K562 treated with DMSO at 1 percent for 24 hours (cell line): Measurements from ENCODE around the gene EIF5. TPM values are rescaled to one million over a fixed set of nuclear protein-coding genes. Genes with fewer than 3 reads are reported as not detected.

Source experiments
- total RNA-seq: library from RNA; unstranded; fragments of 300-600 nt; gene quantifications from 2 replicates; pipeline ENCODE4 v1.2.3, GENCODE V29; 2022; ENCODE audit warnings: low read depth; ENCODE audit not compliant: insufficient read depth

Gene EIF5
- 186 and 188 TPM in 2 replicates for total RNA-seq

DNA sequence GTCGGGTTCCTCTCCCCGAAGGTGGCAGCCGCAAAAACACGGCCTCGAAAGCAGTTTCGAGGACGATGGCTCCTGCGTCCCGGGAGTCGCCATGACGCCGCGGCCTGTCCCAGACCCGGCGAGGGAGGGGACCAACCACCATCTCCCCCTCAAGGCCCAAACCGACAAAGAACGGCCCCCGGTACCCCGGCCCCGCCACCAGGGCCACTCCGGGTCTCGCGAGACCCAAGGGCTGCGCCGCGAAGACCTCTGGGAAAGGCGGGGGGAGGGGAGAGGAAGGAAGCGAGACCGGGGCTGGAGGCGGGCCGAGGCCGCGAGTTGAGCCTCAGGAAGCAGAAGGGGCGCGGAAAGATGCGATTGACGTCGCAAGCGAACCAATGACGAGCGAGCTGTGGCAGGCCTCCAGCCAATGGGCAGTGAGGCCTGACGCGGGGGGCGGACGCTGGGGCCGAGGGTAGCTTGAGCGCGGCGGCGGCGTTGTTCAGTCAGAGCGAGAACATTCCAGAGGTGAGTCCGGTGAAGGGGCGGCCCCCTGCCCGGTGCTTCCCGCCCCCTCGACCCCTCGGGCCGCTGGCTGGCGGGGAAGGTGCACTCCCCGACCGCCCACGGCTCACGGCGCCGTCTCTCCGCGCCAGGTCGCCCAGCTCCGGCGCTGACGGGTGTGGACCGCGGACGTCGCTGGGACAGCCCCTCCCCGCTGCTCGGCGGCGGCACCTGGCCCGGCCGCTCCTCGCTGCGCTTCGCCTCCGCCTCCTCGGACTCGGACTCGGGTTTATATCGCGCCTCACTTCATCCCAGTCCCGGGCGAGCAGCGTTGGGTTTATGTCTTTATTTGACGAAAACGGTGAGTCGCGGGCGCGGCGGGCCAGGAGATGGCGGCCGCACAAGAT, at the start of gene EIF5:
Gene EIF5 (plus strand): TSS at position 484 of the 890 bp plus-strand sequence. CDS start 1,624 bp downstream, outside the sequence.

GRCh38 chr14:103385152-103385928, 51.3 kb downstream of the EIF5 start, which contains the start of gene MARK3:
TSS of gene MARK3 (plus strand) at chr14:103385415. CDS start at chr14:103386030, 615 bp downstream.

Other genes with a start within 250 kb of the EIF5 start
- 2.5 and 3.5 TPM in 2 replicates for gene EXOC3L4, start 239.5 kb upstream of the EIF5 start, total RNA-seq
- gene TNFAIP2, start 210.8 kb upstream of the EIF5 start, total RNA-seq, result 201 and 225 TPM in 2 replicates
- 53.9 and 54.6 TPM in 2 replicates for gene MARK3, start 51.2 kb downstream of the EIF5 start, total RNA-seq
- gene CKB, start 188.6 kb downstream of the EIF5 start, total RNA-seq, result 286 and 315 TPM in 2 replicates
- gene TRMT61A, start 195.0 kb downstream of the EIF5 start, total RNA-seq, result 6.5 TPM in 2 replicates
- gene BAG5, start 228.4 kb downstream of the EIF5 start, total RNA-seq, result 6.2 and 7.2 TPM in 2 replicates
- 33.4 and 61.9 TPM in 2 replicates for gene COA8, start 228.7 kb downstream of the EIF5 start, total RNA-seq